Left ventricle myocardium superior (tissue), 1 donor: ENCODE results near the gene GNAO1. TPM values are rescaled to one million over a fixed set of nuclear protein-coding genes. Genes with fewer than 3 reads are reported as not detected.

ENCODE experiments used
- ATAC-seq: fragments of 200-7000 bp; cut with Tn5 transposase; one replicate; pipeline ENCODE4 v1.9.1; 2020; ENCODE audit warnings: mild to moderate bottlenecking, moderate library complexity
- DNase-seq: peaks from one replicate; pipeline ENCODE4 v3.0.0-alpha.2; 2020
- intact Hi-C: fragments of 100-400 bp; cut with micrococcal nuclease; formaldehyde crosslinking; loops from one replicate; pipeline ENCODE4 v1.11.0; 2022
- total RNA-seq: library from RNA; stranded (reverse); fragmentation: NEBNext Ultra II Directional; extraction: Animal tissue kit (Norgen Biotek cat#: 25700); gene quantifications from one replicate; pipeline ENCODE4 v1.2.1, GENCODE V29; 2021
- donor health status: DM: no; HTN: yes; CAD: no; lungs with severe emphysema.

GNAO1 gene
- total RNA-seq, 1 donor from 2014 or later, result 23.6 TPM

- DNase-seq (no peak), ATAC-seq (no peak)
- intact Hi-C loops, result no loop called here
Observed at GRCh38 chr16:56228476-56228875, 37.2 kb downstream of the GNAO1 start.

DNA sequence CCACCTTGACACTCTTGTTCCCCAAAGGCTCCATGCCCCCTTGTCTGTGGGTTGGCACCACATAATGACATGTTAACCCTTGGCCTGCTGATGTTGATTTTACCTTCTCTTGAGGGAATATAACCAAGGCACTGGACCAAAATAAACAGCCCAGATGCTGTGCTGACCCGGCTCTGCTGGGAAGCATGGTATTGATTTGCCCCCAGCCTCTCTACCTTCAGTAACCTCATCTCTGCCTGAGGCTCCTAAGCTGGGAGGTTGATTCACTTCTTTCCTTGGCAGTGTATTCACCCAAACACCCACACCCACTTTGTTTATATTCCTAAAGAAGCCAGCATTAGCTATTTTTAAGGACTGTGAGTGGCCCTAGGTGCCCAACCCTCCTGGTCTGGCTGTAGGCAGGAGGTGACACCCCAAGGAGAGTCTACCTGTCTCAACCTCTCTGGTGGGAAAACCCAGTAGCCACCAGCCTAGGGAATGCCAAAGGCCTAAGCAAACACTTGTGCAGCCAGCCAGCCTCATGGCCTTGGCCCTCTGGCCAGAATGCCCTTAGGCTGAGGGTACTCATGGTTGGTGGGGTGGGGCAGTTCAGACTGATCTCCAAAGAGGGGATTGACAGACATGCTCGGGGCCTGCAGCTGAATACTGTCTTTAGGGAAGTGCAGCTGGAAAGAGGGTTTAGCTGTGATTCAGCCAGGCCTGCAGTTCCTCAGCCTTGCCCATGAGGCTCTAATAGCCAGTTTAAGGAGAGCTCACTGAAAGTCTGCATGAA, 42.7 kb downstream of the GNAO1 start:
- DNase-seq (no peak), ATAC-seq (no peak)
- intact Hi-C loops, result no loop called here

DNA sequence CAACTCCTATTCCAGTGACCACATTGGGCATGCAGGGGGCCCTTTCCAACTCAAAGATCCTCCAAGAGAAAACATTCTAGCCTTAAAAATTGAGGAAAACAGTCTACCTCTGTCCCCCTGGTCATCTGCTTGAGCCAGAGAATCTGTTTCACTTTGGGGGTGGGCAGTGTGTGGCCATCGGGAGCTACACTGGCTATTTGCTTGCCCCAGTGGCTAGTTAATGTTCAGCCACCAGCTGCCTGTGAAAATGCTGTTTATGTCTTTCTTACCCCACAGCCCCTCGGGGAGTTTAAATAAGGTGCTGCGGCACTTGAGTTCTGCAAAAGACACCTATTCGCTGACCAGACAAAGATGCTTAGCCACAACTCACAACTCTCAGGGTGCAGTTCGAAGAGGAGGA, 43.4 kb downstream of the GNAO1 start:
- DNase-seq, result no peak
- ATAC-seq, result no peak
- intact Hi-C loops, result no loop called here

DNA sequence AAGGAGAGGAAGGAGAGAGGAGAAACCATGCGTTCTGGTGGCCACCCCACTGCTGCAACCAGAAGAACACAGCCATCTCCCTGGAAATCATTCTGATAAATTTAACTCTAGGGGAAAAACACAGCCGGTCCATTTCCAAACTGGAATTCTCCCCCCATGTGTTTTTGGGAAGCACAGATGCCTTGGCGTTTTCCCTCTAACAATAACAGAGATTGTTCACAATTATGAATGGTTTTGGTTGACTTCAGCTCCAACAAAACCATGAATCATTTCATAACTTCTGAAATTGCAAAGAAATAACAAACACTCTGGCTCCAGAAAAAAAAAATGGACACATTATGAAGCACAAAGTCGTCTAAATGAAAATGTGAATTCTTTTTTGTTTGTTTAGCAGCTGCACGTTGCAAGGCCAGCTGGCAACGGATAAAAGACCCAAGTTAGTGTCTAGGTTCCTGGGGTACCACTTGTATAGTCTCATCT, 46.2 kb downstream of the GNAO1 start:
- ATAC-seq (peak; percentile 79), DNase-seq (no peak)
- intact Hi-C loops, result no loop called here

- no peak for DNase-seq
- intact Hi-C loops, result no loop called here
- ATAC-seq, result peak; percentile 14
Observed at GRCh38 chr16:56238188-56238587, 46.9 kb downstream of the GNAO1 start.

DNA sequence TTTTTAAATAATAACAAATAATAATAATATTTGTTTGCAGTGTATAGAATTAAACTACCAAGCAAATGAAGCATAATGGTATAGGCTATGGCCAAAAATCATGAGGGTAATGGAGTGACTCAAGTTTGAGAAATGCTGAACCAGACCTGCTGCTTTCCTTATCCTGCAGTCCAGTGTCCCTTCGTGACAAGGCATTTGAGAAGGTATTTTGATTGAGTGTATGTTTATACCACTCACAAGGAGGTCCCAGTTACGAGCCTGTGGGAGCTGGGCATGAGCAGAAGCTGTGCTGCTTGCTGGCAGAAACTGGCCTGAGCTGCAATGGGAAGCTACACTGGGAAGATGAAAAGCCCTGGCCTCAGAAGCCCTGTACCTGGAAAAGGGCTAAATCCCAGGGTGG, 50.3 kb downstream of the GNAO1 start:
- ATAC-seq, result no peak
- intact Hi-C loops, result no loop called here
- no peak for DNase-seq

DNA sequence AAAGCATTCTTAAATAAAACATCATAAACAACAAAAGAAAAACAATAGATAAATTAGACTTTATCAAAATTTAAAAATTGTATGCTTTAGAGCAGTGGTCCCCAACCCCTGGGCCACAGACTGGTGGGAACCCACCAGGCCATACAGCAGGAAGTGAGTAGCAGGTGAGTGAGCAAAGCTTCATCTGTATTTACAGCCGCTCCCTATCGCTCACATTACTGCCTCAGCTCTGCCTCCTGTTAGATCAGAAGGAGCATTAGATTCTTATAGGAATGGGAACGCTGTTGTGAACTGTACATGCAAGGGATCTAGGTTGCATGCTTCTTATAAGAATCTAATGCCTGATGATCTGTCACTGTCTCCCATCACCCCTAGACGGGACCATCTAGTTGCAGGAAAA, 51.5 kb downstream of the GNAO1 start:
- ATAC-seq (no peak), DNase-seq (no peak)
- intact Hi-C loops, result no loop called here

- DNase-seq, result no peak
- ATAC-seq, result no peak
- intact Hi-C loops, result no loop called here
Observed at GRCh38 chr16:56244612-56245011, 53.3 kb downstream of the GNAO1 start.

DNA sequence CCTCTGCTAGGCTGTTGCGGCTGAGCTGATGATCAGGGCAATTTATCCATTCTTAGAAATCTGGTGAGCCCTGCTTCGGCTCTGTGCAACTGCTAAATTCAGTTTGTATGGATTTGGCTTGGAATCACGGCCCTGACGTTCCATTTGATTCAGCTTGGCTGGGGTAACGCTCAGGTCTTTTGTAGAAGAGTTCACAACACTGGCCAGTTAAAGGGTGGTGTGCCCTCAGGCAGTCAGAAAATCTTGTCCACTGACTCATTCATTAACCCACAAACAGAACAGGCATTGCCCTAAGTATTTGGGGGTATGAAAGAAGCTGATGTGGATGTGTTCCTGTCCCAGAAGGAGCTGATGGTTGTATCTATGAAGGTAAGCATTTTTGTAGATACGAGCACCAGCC, 53.9 kb downstream of the GNAO1 start:
- intact Hi-C loops, result no loop called here
- DNase-seq (no peak), ATAC-seq (no peak)

DNA sequence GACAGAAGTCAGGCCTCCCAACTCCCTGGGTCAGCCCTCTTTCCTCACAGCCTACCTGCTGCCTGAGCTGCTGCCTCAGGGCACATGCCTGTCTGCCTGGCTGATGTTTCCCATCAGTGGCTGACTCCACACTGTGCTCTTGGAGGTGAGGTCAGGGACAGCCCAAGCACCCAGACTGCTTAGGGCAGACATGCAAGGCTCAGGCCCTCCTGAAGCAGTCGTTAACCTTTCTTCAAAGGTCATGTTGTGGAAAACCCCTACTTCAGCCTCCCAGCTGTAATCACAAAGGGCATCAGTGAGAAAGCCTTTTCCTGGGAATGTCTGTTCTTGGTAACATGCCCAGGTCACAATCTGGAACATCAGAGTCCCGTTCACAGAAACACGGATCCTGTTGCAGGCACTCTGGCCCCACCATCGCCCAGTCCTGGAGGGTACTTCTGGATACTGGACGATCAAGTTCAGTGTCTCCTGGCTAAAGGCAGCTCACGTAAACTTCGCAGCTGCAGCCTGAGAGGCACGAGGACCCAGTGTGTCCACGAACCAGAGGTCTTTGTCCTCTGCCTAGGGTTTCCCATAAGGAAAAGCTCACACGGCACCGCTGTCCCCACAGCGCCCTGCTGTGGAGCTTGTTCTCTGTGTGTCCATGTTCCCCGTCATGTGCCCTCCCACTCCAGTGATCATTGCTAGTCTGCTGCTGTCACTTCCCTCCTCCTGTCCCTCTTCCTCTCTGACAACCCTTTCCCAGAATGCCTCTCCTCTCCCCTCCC, 54.9 kb downstream of the GNAO1 start:
- DNase-seq (no peak), ATAC-seq (peak; percentile 67)
- intact Hi-C loops, result no loop called here

GRCh38 chr16:56247018-56247417, 55.7 kb downstream of the GNAO1 start:
- no peak for ATAC-seq
- intact Hi-C loops, result no loop called here
- no peak for DNase-seq

GRCh38 chr16:56247808-56248207, 56.5 kb downstream of the GNAO1 start:
- no peak for ATAC-seq
- intact Hi-C loops, result no loop called here
- DNase-seq, result no peak

GRCh38 chr16:56252835-56253234, 61.5 kb downstream of the GNAO1 start:
- intact Hi-C loops, result no loop called here
- DNase-seq (peak; percentile 81), ATAC-seq (peak; percentile 87)

- DNase-seq (no peak), ATAC-seq (no peak)
- intact Hi-C loops, result no loop called here
Observed at GRCh38 chr16:56255904-56256303, 64.6 kb downstream of the GNAO1 start.

- peak; percentile 61 for ATAC-seq
- DNase-seq, result peak; percentile 83
- intact Hi-C loops, result no loop called here
Observed at GRCh38 chr16:56257239-56257638, 66.0 kb downstream of the GNAO1 start.

GRCh38 chr16:56257666-56258342, 66.5 kb downstream of the GNAO1 start:
- ATAC-seq, result peak; percentile 53

DNA sequence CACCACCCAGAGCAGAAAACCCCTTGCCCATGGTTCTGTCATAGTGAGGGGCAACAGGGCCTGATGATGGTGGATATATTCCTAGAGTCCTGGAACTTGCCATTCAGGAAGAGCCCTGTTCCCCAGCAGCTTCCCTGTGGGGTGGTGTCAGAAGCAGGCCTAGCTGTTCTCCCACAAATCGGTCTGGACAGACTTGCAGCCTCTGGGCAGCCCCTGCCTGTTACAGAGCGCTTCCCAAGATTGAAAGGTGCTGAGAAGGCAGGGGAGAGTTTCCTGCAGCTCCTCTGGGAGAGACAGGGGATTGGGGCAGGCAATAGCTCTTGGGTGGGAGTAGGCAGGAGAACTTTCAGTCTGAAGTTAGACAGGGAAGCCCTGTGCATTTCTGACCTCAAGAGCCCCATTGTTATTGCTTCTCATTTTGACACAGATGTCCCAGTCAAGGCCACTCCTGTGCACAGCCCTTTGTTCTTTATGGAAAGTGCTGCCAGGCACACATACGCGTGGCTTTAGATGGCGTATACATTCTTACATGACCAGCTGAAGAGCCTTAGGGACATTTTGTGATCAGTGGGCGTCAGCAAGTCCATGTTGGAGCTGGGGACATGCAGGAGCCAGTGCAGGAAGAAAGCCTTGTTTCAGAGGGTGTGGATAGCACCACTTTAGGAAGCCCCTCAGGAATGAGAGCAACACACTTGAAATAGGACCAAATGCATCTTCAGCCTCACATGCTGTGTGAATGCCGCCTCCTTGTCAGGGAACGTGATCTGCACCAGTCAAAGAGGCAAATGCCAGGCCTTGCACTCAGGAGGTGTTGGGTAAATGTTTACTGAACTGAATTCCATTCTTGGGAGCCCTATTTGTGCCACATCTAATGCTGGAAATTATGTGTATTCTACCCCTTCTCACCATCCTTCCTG, 67.5 kb downstream of the GNAO1 start:
- intact Hi-C loops, result no loop called here
- DNase-seq, result no peak
- ATAC-seq, result peak; percentile 11

More at GRCh38 chr16:56257666-56258342, 66.5 kb downstream of the GNAO1 start:
- DNase-seq, result no peak
- intact Hi-C loops, result no loop called here

GRCh38 chr16:56259425-56259779, 68.1 kb downstream of the GNAO1 start:
- ATAC-seq, result no peak
- no peak for DNase-seq
- intact Hi-C loops, result no loop called here
